LHCN-M2 (cell line): Measurements from ENCODE around the gene MAPK10. TPM values are rescaled to one million over a fixed set of nuclear protein-coding genes. Genes with fewer than 3 reads are reported as not detected.

Experiments
- DNase-seq: peaks from one replicate; pipeline ENCODE4 v3.0.0-alpha.2; 2012; ENCODE audit warnings: low read depth
- total RNA-seq: library from RNA; depleted of rRNA; stranded (reverse); fragments of >200 nt; gene quantifications from 2 replicates; pipeline ENCODE4 v1.2.3, GENCODE V29; 2014

The MAPK10 gene
- total RNA-seq, 1 experiment from 2014 or later, result 4.4 TPM

DNA sequence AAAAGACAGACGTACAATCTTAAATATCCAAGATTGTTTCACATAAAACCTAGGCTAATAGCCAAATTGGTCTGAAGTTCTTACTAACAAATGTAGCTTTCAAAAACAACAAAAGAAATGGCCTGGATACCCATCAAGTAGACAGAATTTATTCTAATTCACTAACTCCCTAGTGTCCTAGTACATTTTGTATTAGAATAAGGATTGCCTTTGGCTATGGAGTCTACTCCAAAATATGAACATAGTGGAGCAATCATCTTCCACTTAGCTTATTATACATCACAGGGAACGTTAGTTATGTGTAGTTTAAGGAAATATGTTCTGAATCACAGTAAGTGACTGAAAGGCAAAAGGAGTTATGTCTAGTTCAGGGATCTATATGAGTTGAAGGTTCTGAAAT, 81.7 kb downstream of the MAPK10 start:
- DNase-seq, result no peak

DNA sequence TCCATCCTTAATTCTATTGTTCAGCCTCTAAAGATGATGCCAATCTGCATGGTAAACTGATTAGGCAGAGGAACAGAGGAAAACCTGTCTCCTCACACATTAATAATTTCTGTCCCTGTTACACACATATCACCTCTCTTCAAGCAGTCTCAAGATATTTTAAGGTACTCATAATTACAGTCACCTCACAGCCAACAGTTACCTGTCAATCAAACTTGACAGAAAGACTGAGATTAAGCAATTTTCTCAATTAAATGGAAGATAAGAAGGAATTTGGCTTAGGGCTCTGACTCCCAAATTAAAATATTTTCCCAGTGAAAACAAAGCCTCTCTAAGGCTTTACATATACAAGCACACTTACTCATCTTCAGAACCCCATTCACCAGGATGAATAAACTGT, 85.2 kb downstream of the MAPK10 start:
- DNase-seq, result no peak

DNA sequence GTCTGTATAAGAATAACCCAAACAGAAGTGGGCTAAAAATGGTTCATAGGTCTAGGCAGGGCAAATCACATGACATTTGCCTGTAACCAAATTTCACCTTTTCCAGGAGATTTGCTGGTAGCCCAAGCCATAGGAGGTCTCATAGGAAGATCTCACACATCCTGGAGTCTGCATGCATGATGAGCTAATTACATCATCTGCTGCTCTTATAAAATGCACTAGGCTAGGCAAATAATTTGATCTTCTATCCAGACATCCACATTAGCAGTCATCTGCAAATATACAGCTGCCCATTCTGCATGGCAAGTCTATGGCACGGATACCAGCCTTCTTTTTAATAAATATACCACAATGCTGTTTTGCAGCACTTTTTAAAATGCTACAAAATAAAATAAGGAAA, 87.2 kb downstream of the MAPK10 start:
- no peak for DNase-seq

DNA sequence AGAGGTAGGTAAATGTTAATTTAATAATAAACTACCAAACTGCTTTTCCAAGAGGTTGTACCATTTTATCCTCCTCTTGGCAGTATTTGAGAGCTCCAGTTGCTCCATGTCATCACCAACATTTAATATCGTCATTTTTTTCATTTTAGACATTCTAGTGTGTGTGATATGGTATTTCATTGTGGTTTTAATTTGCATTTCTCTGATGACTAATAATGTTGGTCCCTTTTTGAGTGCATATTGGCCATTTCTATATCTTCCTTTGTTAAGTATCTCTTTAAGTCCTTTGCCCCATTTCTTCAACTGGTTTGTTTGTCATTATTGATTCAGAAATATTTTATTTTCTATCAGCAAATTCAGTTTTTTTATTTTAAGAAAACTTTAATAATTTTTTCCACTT, 88.8 kb downstream of the MAPK10 start:
- peak; percentile 29 for DNase-seq

DNA sequence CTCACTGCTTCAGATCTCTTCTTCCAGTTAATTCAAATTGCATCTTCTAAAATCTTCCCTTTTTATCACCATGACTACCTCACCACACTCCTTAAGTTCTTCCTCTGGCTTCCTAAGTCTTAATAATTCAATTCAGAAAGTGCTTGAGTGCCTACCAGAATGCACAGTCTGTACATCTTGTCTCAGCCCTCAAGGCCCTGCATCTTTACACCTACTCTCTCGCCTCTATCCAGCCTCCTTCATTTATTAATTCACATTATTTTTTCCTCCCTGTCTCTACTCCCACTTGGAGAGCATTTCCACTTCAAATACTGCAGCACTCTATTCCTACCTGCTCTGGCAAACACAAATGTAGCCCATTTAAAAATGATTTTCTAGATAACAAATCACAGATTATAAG, 90.5 kb downstream of the MAPK10 start:
- no peak for DNase-seq

DNA sequence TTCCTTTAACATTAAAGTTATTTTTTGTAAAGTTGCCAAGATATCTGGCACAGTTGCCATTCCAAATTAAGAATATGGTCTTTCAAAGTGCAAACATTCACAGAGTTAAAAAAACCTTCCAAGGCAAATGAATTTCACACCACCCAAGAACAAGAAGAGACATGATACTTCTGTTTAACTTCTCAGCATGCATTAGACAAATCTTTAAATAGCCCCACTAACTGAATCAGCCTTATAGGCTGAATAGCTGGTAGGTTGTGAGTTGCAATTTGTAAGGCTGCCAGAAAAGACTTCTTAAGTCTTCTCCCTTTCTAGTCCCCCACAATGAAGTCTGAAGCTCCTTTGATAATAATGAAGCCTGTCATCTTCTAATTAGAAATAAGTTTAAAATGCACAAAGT, 95.6 kb downstream of the MAPK10 start:
- DNase-seq, result no peak

DNA sequence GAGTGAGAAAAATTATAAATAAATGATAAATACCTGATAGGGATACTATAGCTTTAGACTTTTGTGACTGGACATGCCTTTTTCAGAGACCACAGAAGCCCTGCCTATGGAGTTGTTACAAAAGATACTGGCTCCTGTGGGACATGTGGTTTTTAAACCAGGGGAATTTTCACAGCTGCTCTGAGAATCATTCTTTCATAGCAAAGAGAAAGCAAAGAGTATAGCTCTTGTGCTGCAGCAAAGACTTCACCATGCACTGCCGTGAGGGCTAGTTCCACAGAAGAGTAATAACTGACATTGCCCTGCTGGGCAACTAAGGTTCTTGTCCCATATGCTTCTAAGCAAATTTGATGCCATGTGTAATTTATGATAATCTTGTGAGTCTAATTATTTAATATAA, 98.2 kb downstream of the MAPK10 start:
- peak; percentile 70 for DNase-seq

DNA sequence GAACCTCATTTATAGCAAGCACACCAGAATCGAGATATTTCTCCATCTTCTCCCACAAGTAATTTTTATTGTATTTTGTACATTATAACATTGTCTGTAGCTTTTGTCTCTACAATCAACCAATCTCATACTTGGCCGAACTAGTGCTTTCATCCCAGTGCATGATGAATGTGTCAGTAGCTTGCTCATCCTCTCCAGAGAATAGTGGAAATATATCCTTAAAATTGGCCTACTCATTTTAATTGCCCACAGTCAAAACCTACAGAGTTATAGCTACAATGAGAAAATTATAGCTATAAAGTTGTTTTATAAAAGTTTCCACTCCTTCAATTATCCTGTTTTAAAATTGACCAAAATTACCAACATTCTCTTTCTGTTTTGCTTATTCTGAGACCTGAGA, 103.8 kb downstream of the MAPK10 start:
- DNase-seq, result peak; percentile 5

DNA sequence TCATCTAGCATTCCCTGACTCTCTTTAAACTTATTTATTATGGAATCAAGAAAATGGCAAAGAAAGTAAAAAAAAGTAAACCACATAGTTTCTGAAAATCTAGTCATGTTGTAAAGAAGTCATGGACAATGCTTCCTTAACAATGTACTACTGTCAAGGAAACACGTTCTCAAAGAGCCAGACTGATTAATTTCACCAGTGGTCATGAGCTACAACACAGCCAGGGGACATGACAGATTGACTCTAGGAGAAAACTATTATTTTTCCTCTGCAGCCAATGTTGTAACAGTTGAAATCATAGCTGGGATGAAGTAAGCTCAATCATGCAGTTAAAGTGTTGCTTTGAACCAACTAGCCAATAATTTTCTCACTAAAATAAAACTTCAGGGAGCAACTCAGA, 109.2 kb downstream of the MAPK10 start:
- no peak for DNase-seq

DNA sequence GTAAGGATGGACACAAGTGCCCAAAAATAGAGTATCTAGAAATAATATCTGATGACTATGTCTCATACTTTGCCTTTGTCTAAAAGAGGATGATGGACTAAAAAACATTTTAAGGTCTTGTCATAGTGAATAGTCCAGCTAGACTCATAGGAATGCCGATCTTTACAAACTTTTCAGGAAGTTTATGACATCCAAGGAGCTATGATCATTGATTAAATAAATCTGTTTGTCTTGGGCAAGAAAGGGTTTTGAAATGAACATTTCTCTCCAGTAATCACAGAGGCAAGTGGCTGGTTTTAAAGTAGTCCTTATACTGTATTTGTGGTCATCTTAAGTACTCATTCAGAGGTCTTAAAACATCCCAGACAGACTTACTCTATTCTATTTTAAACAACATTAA, 109.8 kb downstream of the MAPK10 start:
- no peak for DNase-seq

DNA sequence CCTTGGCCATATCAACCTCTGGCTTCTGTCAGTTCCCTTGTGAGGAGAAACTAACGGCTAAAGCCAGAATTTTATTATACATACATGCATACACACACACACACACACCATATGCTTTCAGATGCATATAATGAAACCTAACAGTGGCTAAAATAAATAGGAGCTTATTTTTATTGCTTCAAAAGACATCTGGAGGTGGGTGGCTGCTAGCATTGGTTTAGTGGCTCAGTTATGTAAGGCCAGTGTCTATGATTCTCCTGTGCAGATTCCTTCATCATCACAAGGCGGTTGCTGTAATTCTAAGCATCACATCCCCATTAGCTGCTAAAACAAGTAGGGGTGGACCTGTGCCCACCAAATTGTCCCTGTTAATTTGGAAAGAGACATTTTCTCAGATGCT, 110.8 kb downstream of the MAPK10 start:
- no peak for DNase-seq

DNA sequence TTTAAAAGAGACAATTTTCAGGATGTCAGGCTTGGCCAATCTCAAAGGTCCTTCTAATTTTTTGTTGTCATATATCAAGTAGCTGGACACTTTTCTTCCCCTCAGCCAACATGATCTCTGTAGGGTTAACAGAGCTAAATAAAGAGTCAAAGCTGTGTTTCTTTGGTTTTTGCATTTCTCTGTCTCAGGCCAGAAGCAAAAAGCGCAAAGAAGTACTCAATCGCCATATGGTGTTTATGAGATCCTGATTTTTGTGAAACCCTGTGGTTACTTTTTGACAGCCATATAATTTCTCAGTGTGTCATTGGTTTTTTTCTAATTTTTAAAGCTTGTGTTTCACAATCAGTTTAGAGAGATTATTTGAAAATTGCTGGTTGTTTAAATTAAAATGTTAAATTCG, 111.9 kb downstream of the MAPK10 start:
- DNase-seq, result no peak

DNA sequence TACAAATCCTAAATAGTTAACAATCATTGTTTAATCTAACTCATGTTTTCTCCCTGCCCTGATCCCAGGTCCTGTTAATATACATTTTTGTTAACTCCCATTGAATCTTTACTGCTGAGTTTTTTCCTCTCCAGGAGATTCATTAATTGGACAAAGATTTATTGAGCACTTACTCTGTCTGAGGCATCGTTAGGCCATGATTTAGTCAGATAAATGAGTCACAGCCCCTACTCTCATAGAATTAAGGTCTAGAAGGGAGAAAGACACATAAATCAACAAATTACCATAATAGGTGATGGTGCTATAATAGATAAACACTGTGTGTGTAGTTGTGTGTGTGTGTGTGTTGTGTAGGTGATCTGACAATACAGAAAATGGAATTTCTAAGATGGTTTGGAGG, 112.5 kb downstream of the MAPK10 start:
- DNase-seq, result no peak

DNA sequence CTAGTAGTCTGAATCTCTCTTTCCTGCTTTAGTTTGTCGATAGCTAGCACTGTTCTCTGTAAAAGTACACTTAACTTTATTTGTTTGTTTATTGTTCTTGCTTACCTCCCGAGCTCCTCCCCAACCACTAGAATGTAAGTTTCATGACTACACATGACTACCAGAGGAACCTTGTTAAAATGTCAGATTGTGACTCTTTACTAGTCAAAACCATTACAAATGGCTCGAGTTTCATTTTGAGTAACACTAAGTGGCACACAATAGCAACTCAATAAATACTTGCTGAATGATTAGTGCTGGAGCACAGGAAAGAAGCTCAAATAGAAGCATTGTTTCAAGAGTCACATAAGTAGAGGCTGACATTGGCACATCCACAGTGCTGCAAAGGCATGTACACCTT, 116.1 kb downstream of the MAPK10 start:
- no peak for DNase-seq

DNA sequence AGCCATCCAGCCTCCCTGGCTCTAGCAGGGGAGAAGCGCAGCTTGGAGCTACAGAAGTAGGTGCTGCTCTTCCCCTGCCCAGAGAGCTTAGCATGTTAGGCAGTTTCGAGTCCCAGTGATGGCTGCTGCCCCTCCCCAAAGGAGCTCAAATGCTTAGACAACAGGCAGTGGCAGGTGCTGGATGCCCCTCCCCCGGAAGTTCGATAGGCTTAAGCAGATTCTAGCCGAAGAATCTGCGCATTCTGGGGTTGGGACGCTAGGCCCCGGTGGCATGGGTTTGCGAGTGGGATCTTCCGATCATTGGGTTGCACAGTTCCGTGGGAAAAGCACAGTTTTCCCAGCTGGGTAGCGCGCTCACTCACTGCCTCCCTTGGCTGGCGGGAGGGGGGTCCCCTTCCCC, 117.2 kb downstream of the MAPK10 start:
- no peak for DNase-seq

DNA sequence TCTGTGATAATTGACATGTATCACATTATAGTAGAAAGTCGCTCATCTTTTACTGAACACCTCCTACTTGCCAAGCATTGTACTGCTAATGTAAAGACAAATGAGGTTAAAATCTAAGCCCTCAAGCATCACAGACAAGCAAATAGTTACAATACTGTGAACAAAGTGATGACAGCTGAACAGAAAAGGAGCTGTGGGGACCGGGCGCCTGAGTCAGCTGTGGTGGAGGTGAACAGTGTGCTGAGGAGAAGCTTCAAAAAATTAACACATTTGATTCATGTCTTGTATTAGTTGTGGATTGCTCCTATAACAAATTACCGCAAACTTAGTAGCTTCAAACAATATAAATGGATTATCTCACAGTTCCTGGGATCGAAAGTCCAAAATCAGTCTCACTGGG, 124.3 kb downstream of the MAPK10 start:
- DNase-seq, result no peak

DNA sequence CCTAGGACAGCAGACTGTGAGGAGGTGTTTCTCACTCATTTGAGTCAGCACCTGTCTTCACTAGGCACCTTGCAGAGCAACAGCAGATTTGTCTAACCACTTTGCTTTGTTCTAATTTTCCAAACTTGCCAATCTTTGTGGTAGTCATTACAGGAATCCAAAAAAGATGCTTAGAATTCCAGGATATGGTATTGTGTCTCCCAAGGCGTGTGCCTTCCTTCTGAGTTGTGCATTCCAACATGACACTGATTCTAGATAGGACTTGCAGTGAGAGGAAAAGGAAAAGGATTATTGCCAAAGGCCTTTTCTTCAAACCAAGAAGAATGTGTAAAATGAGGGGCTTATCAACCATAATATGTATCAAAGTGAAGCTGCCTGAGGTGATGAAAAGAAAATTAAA, 126.2 kb downstream of the MAPK10 start:
- DNase-seq, result no peak

DNA sequence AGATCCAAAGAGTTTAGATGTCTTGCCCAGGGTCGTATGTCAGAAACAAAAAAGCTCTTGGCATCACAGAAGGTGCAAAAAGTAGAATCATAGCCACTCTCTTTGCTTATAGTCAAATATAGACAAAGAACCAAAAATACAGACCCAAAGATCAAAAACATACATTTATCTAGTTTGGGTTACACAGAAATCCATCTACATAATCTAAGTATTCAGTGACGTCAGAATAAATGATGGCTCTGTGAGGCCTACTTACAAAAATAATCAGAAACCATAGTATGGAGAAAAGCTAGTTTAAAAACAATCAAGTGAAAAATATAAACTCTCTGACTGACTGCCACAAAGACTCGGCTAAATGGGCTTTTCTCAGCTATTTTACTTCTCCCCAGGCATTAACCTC, 126.8 kb downstream of the MAPK10 start:
- DNase-seq, result no peak

DNA sequence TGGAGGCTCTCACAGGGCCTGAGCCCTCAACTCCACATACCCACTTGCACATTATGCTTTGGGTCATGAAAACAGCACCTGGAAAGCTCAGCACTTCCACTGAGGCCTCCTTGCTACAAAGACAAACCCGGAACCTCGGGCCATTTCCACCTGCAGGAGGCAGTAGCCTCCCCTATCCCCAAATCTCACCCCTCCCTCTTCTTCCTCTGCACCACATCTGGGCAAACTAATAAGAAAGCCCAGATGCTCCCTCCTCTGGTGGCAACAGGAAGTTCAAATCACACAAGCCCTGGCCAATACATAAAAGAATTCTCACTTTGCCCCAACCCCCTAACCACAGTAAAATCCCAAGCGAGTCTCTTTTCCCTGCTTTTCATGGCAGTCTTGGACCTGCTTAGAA, 136.4 kb downstream of the MAPK10 start:
- peak; percentile 61 for DNase-seq

DNA sequence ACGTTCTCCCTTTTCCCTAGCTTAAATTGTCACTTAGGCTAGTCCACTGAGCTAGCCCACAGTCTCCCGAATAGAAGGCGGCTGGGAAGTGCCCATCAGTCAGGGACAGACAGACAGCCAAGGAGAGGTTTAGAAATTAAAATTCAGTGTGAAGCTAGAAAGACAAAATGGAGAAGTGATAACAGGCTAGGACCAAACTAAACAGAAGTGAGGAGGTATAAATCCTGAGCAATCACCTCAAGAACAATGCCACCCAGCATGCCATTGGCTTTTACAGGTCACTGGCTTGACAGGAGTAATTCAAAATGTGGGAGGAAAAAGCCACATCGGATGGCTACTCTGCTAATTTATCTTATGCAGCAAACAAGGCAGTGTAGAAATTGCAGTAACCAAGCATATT, 138.9 kb downstream of the MAPK10 start:
- no peak for DNase-seq

DNA sequence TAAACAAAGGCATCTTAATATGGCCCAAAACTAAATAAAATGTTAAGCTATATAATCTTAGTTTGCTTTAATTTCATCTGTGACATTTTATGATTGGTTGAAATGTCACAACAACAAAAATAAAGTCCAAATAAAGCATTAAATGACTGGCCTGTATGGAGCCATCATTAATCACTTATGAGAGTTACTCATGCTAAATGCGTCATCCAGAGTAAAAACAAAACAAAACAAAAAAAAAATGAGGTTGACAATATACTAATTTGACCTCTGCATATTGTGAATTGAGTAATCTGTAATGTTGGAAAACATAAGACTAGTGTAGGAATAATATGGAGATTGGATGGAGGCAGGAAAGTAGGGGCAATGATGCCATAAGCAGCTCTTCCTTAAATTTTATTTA, 139.7 kb downstream of the MAPK10 start:
- DNase-seq, result peak; percentile 61

DNA sequence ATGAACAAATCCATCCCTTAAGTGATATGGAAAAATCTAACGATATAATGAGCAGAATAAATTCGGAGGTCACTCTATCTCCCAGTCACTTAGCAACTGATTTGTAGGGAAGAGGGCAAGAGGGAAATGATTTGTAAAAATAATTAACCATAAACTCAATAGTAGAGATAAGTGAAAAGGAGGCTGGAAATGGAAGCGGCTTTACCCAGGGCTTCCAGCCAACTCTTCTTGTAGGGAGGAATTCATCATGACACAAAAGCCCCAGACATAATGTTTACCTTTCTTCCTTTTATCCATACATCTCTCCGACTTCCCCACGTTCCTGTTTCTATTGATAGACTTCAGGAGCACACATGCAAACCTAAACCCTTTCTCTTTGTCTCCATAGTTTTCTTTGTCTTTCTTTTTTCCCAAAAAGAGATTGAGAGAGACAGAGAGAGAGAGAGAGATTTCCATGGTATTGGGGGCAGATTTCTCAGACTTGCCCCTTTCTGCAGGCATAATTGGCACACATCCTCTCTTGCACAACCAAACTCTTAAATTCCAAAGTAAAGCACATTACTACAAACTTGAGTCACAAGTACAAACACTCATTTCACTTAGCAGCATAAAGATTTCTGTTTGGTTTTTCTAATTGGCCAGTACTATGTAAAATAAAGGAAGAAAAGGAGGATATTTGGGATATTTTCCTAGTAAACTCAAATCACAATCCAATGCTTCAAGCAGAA, 140.9 kb downstream of the MAPK10 start:
- peak; percentile 32 for DNase-seq

DNA sequence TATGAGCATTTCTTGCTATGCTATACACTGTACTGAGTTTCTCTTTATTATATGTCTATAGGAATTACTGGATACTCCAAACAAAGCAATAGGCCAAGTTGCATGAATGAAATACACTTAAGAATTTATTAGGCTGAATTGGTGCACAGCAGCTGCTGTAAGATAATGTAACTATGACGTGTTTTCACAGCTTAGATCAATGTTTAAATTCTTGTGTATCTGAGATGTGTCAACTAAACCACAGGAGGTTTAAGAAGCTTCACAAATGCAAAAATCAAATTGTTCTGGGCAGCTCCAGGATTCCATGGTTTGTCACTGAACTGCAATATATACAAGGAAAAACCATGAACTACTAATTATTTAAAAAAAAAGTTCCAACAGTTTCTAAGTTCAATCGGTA, 156.7 kb downstream of the MAPK10 start:
- no peak for DNase-seq

DNA sequence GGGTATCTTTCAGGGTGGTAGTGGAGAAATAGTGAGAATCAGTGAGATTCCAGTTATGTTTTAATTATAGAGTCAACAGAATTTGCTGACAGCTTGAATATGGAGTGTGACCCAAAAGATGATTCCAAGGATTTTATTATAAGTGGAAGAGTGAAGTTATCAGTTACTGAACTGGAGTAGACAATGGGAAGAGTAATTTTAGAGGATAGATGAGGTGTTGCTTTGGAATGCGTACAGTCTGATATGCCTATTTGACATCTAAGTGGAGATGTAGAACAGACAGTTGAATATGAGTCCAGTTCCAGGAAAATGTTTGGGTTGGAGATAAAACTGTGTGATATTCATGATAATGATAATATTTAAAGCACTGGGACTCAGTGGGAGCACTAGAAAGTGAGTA, 174.2 kb downstream of the MAPK10 start:
- DNase-seq, result no peak
